GM18511 (cell line): ENCODE data around the gene ROBO4.

ENCODE experiments used
- ATAC-seq: cut with Tn5 transposase; IDR thresholded peaks from one replicate; pipeline ENCODE4 v1.9.1; 2021; ENCODE audit warnings: mild to moderate bottlenecking, moderate library complexity; ENCODE audit not compliant: unreplicated experiment

Gene ROBO4

DNA sequence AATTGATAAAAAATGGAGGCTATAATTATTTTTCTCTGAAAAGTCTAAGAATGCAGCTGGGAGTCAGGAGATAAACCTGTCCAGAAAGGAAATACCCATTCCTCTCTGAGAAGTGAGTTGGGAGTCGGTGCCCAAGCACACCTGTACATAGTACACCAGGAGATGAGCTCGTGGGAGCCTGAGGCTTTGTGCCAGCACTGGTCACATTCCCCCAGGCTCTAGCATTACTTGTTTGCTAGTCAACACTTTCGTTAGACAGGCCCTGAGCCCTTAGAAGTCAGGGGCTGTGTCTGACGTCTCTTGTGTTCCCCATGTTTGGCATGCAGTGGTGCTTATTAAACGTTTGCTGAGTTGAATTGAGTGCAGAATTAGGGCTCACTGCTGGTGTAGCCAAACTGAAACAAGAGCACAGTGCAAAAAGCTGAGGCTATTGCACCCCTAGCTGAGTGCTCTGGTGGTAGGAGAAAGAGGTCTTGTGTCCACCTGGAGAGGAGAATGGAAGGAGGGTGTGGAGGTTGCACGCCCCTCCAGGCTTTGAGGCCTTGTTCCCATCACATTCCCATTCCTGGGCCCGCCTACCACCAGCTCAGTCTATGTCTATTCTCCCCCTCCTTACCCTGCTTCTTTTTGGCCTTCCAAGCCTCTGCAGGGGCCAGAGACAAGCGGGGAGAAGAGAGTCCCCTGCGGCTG lies 6.8 kb downstream of the ROBO4 start:
- no peak for ATAC-seq

DNA sequence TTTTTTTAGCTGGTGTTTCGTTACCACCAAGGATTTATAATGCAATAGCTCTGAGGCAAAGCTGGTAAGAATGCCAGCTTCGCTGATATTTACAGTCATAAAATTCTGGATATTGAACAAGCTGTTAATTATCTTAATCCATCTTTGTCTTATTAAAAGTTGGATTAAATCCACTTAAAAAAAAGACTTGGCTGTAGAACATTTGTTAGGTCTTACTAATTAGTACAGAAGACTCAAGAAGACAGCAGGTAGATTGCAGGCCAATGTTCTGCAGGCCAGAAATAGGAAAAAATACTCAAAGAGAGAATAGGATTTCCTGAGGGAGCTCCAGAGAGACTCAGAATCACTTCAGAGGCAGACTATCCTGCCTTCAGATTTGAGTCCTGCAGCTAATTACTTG lies 7.5 kb downstream of the ROBO4 start:
- no peak for ATAC-seq

DNA sequence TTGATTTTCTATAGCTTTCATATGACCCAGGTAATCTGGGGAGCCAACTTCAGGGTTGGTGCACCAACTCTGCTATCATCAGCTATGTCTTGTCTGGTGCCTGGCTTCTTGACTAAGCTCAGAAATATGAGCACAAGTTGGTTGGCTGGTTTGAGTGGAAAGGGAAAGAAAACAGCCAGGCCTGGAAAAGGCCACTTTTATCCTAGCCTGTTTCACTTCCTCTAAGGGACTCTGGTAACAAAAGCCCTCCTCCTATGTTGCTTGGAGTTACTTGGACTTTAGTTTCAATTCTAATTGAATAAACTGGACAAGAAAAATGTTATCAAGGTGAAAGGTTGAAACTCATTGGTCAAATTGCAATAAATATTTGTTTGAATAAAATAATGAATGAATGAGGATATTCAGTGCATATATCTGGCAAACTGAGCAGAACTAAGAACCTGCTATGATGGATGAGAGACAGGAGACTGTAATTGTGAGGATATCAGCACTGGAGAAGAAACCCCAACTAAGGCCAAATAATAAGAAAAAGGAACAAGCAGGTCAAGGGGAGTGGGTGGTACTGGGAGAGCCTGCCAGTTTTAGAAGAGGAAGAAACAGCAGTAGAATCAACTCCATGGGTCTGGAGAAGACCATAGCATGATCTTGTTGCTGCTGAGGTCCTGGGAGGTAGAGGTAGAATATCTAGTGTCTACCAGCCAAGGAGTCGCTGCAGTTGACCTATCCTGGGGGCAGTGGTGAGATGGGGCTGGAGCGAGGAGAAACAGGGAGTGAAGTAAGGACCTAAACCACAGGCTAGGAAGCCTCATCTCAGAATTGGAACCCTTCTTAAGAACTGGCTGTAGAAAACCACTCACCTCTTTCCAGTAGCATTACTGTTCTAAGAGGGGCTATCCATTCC lies 8.2 kb downstream of the ROBO4 start:
- no peak for ATAC-seq

DNA sequence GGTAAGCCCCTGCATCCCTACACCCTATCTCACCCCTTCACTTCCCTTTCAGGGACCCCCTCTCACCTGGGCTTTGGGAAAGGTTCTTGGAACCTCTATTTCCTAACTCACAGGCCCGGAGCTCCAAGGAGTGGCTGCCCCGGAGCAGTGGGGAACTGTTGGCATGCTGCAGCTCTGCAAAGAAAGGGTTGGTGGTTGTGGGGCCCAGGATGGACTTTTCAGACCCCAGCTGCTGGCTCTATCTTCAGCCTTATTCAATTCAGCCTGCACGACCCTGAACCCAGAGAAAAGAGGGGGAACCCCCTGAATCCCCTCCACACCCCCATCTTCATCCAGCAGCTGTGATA lies 10.0 kb downstream of the ROBO4 start:
- ATAC-seq: no peak

DNA sequence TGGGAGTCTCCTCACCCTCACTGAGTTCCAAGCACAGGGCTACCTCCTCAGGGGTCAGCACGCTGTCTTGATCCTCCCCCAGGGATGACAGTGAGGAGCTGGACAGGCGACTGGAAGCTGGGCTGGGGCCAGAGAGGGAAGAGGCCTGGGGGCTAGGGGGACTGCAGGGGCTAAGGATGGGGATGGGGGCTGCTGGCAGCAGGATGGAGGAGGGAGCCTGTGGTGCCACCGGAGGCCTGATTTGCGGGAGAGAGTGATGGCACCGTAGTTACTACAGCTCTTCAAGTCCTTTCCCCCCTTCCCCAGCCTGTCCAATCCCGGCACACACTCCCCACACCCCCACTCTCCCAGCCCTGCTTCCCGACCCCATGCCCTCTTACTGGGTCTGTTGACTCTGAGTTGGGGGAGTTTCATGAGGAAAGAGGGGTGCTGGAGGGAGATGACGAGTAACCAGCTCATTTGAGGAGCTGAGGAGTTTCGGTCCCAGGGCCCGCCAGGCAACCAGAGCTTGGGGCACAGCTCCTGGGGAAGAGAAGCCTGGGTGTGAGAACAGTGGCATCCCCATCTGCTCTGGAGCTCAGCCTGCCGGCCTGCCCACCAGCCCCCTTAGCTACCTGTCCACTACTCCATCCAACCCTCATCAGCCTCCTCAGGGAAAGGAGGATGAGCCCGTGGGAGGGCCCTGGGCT lies 10.5 kb downstream of the ROBO4 start:
- no peak for ATAC-seq

DNA sequence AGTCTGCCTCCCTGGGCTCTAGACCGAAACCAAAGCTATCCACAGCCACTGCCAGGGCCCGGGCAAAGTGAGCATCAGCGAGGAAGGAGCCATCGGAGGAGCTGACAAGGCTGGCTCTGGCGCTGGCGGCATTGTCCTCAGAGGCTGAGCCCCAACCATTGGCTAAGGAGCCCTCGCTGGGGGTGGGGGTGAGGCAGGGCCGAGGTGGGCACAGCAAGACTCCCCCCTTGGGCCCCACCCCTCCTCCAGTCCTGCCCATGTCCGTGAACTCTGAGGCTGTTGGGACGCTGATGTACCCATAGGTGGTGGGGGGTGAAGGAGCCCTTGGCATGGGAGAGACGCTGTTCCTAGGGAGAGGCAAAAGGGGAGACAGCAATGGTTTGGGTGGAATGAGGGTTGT lies 11.2 kb downstream of the ROBO4 start:
- ATAC-seq: no peak

DNA sequence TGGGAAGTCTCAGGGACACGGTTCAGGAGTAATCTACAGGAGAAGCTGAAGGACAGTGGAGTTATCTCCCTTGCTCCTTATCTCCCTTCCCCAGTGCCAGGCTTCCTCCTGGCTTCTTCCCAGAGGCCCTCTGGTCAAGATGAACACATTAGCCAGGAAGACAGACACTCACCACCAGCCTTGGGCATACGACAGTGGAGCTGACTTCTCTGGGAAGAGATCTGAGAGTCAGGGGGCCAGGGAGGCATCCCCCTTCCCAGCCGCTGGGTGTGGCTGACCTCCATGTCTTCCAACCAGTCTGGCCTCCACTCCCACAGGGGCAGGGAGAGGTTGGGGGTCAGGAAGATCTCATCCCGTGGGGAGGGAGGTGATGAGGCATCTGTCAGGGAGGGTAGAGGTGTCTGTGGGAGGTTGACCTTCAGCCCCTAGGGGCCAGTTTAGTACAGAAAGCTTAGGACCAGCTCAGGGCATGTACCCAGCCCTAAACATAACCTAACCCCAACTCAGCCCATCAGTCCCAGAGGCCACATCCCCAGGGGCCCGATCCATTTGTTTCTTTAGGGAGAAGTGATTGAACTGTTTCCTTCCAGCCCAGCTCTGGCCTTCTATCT lies 12.7 kb downstream of the ROBO4 start:
- no peak for ATAC-seq

DNA sequence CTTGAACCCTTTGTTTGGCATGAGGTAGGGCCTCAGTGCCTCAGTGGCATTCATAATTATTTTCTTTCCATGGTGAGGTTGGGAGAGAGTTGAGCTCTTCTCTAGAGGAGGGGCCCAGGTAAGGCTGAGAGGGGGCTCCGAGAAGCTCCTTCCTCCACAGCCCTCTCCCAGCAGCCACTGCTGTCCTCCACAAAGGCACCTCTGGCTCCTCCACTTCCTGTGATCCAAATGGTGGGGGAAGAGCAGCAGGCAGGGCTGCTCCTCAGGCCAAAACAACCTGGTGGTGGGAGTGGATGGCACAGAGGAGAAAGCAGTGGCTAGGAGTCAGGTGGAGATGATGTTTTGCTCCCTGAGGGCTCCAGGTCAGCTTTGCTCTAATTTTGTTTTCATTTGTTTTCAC lies 13.3 kb downstream of the ROBO4 start:
- ATAC-seq: no peak

DNA sequence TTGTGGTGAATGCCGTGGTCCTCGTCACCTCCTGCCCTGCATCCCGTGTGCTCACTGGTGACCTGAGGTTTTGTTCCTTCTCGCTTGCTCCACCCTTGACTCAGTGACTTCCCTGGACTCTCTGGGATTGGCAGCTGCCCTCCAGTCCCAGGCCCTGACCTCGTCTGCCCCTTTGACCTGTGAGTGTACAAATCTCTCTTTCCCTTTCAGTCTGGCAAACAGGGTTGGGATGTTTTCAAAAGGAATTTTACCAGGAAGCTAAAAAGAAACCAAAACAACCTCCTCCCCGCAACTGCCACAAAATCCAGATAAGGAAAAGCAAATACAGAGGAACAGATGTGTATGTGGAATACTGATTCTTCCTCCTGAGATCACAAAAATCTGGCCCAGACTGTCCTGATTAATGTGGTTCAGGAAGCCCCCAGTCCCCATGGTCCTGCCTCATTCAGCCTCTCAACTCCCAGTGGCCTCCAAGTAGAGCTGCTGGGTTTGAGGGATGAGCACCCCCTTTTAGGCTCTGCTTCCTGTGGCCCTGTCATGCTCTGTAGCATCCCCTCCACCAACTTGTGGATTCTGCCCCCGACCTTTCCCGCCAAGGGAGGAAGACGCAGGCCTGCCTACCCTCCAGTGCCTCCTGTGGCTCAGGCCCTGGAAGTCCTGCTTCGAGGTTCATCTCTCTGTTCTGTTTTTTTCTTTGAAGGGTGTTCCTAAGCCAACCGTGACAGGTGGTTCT lies 15.2 kb downstream of the ROBO4 start:
- ATAC-seq: no peak

DNA sequence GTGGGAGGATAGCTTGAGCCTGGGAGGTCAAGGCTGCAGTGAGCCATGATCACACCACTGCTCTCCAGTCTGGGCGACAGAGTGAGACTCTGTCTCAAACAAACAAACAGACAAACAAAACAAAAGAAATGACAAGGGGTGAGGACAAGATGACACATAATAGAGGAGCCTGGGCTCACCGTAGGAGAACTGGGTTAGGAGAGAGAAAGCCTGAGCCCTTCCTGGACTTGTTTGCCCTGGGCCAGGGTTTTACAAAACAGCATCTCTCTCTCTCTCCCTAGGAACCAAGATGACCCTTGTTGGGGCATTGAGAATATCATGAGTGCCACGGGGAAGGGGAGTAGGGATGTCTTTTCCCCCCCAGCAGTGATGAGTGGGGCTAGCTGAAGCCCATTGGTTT lies 16.7 kb downstream of the ROBO4 start:
- ATAC-seq: no peak

DNA sequence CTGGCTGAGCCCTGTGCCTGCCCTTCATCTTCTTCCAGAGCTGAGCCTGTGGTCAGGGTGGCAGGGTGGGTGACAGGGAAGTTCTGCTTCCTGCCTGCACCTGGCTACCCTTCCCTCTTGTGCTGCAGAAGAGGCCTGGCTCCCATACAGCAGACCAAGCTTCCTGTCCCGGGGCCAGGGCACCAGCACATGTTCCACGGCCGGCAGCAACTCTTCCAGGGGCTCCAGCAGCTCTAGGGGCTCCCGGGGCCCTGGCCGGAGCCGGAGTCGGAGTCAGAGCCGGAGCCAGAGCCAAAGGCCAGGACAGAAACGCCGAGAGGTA lies 17.4 kb downstream of the ROBO4 start:
- no peak for ATAC-seq

DNA sequence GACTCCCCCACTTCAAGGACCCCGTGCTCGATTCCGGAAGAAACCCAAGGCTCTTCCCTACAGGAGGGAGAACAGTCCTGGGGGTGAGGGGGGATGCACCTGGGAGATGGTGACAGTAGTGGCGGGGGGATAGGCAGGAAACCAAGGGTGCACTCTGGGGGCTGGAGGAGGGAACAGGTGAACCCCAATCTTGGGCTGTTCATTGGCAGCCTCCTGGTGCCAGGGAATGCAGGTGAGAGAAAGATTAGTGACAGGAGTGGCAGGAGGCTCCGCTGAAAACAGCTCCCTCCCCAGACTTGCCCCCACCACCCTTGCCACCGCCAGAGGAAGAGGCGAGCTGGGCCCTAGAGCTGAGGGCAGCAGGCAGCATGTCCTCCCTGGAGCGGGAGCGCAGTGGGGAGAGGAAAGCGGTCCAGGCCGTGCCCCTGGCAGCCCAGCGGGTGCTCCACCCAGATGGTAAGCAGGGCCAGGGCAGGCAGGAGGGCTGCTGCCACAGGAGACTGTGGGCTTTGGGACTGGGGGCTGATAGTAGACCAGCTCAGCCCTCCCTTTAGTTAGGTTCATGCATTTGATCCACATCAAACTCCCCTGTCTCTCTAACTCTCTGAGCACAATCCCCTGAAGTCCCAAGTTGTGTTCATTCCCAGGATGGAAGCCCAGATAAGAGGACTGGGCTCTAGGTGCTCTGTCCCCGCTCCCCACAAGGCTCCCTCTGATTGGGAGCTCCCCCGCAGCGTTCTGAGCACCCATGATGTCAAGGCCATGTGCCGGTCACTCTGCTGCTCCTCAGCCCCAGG lies 18.0 kb downstream of the ROBO4 start:
- ATAC-seq: no peak

DNA sequence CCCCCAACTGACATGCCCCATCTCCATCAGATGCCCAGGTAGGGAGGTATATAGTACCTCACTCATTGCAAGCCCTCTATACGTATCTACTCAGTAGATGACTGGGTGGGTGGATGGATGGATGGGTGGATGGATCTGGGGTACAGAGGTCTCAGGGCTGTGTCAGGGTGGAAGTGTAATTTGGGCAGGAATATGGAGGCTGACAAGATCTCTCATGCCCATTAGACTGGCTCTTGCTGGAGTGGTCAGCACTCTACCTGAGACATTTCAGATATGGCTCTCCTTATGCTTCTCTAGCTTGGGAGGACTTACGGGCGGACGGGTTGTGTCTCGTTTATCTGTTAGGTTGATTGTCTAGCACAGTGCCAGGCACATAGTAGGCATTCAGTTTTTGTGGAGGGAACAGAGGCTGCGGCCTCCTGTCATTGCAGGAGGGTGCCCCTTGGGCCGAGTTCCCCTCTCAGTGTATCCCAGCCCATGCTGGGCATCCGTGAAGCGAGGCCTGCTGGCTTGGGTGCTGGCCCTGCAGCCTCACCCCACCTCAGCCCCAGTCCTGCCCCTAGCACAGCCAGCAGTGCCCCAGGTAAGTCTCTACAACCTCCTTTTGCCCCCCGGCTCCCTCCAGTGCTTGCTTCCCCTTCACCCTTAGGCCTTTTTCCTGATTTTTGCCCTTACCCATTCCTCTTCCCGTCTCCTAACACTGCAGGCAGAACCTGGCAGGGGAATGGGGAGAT lies 18.7 kb downstream of the ROBO4 start:
- ATAC-seq: no peak

DNA sequence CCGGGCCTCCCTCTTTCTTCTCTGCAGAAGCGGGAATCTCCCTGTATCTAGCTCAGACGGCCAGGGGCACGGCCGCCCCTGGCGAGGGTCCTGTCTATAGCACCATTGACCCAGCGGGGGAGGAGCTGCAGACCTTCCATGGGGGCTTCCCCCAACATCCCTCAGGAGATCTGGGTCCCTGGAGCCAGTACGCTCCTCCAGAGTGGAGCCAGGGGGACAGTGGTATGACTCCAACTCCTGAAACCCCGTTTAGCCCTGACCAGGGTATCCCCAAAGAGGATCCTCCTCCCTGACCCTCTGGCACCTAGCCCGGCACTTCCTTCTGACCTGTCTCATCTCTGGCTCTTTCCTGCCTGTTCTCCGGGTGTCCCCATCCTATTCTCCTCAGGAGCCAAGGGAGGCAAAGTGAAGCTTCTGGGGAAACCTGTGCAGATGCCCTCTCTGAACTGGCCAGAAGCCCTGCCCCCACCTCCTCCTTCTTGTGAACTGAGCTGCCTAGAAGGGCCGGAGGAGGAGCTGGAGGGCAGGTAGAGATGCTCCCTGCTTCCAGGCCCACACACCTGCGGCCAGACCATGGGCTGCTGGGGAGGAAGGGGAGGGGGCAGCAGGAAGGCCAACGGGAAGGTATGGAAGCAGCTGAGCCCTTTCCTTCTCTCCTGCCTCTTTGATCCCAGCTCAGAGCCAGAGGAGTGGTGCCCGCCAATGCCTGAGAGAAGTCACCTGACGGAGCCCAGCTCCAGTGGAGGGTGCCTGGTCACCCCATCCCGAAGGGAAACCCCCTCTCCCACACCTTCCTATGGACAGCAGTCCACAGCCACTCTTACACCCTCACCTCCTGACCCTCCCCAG lies 19.5 kb downstream of the ROBO4 start:
- no peak for ATAC-seq

DNA sequence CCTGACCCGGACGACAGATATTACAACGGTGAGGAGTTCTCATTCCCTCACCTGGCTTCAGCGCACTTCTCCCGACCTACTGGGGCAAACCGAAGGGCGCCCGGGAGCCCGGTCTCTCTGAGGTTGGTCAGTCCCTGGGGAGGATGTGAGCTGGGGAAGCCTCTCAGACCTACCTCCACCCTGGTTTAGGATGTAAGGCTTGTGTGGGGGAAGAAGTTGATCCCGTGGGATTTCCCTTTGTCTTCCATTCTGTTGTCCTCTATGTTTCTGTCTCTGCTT lies 20.1 kb downstream of the ROBO4 start:
- no peak for ATAC-seq

DNA sequence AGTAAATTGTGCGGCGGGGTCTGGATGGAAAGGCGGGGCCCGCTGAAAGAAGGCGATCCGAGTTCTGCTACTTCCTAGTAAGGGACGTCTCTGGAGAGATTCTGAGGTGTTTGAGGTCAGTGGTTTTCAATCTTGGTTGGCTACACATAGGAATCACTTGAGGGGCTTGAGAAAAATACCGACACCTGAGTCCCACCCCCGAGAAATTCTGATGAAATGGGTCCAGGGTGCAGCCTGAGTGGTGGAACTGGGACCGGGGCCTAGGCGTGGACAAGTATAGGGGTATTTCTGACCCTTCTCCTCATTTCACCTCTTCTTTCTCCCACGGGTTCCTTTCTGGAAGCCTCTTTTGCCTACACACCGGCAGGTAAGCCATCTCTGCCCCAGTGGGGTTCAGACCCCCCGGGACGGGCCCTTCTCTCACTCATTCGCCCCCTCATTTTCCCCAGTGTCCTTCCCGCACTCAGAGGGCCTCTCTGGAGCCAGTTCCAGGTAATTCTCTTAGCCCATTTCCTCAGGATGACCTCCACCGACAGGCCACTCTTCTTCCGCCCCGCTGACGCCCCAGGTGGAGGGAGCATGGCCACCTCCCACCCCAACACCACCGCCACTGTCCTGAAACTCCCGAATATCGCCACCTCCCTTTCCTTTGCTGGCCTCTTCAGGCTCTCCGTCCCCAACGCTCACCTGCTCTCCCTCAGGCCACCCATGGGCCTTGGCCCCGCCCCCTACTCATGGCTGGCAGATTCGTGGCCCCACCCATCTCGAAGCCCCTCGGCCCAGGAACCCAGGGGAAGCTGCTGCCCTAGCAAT lies 20.6 kb downstream of the ROBO4 start:
- ATAC-seq: no peak

DNA sequence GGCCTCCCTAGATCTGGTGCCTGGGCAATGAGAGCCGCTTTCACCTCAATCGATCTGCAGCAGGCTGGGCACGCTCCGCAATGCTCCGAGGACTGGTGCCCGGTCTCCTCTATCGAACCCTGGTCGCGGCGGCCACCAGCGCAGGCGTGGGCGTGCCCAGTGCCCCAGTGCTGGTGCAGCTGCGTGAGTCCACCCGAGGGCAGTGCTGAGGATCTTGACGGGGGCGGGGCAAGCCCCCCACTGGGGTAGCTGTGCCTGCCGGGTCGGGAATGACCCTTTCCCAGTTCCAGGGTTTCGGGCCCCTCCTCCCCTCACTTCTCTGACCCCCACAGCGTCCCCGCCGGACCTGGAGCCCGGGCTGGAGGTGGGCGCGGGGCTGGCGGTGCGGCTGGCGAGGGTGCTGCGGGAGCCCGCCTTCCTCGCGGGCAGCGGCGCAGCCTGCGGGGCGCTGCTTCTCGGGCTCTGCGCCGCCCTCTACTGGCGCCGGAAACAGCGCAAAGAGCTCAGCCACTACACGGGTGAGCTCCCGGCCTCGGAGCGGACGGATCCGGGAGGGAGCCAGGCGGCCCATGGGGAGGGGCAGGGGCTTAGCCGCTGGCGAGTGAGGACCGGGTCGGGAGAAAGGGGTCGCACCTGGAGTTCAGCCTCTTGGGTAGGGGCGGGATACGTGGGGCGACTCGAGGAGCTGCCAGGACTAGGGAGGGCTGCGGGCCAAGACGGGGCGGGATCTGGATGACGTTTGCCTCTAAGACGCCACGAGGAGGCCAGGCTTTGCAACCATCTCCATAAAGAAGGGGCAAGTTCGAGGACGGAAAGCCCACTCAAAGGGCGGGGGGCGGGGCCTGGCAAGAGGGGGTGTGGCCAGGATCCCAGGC lies 21.5 kb downstream of the ROBO4 start:
- ATAC-seq: peak; percentile 92
